ENCODE measurements around the gene PCNA.
"Not testable (repeated sequence)": the region's sequence is repeated elsewhere in the genome, so short reads cannot be mapped to it uniquely, and the experiment has no call there.

Gene PCNA

GRCh38 chr20:5140195-5140594 is 20.4 kb upstream of the PCNA start:
- DNase-seq: no peak

DNA sequence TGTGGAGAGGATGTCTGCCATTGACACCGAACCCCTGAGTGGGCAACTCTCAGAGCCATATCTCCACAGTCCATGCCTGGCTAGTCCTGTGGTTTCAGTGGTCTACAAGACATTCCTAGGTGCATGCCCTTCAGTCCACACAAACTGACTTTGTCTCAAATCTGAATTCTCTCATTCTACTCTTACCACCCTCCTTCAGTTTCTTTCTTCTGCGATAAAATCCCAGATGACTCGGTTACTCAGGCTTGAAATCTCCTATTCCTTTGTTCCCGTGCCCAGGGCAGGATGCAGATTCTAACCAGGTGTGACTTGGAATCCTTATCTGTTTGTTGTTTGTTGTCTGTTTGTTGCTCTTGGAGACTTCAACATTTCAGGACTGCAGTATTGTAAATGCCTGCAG is 16.3 kb upstream of the PCNA start:
- no peak for DNase-seq

- DNase-seq: no peak
These were observed 15.7 kb upstream of the PCNA start for GRCh38 chr20:5135363-5136012.

- DNase-seq: no peak
These were observed 14.2 kb upstream of the PCNA start for GRCh38 chr20:5133998-5134397.

DNA sequence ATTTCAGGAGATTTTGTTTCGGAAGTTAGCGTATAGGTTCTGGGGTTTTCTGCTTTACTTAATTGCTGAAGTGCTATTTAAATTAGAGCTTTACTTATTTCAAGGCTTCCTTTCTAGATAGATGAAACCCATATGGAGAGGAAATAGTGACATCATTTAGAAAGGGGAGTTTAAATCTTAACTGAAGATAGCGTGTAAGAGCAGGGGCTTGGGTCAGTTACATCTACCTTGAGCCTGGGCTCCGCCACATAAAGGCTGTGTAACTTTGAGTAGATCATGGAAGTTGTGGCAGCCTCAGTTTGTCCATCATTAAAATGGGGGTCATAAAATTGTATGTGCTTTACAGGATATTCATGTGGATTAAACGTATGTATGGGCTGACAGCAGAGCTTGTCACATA is 11.7 kb upstream of the PCNA start:
- no peak for DNase-seq

DNA sequence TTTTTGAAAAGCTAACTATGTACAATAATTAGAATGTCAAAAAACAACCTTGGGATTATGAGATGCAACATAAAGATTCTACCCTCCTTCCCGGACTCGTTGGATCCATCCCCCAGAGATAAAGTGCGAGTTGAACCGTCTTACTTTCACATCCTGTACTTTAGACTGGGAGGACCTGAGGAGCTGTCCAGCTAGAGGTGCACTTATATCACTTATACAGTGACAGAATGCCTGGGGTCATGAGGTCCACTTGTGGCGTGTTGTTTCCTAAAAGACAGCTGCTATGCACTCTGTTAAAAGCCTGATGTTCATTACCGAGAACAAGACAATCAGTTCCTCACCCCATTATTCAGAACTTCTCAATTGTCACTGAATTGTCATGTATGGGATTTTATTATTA is 9.1 kb upstream of the PCNA start:
- DNase-seq: no peak

DNA sequence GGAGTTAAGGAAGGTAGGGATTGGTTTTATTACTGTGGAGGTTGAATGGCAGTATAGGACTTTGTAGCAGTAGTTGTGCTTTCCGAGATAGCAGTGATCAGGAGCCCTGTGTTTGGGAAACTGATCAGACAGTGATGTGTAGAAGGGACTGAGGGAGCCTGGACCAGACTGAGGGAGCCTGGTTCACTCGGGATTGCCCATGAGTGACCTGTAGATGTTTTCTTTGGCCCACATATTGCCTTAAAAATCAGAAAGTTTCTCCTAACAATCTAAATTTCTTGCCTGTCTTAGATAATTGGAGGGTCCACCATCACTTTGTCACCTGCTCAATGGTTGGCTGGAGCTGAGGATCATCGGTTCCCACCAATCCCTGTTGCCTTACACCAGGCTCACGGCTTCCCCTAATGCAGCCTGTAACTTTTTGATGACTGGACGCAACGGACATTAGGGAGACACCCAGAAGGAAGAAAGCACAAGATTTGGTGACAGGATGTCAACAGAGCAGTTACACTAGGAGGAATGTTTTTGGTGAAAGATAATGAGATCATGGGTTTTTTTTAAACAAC is 8.2 kb upstream of the PCNA start:
- DNase-seq: no peak

DNA sequence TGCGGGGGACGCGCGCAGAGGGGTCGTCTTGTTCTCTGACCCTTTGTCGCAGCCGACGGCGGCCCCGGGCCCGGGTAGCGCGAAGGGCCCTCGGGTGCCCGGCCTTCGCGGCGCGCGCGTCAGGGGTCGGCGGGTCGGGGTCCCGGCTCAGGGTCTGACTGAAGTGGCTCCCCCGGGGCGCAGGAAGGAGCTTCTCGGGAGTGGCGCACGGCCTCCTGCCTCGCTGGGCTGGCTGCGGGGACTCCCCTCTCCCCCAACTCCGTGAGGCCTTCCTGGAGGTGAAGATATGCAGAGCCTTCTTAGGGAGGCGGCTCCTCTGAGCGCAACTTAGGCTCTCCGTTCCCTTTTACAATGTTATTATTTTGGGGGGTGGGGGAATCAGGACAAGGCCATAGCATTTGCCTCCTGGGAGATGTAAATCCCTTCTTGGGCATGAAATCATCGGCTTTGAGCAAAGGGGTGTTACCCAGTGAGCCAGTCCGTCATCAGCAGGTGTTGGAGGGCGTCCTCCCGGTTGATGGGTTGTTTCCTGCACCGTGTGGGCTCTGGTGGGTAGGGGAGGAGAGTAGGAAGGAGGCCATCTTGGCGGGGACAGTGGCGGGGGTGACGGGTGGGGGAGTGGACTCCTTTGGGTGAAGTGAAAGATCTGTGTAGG is 7.6 kb upstream of the PCNA start:
- DNase-seq: peak; percentile 62

DNA sequence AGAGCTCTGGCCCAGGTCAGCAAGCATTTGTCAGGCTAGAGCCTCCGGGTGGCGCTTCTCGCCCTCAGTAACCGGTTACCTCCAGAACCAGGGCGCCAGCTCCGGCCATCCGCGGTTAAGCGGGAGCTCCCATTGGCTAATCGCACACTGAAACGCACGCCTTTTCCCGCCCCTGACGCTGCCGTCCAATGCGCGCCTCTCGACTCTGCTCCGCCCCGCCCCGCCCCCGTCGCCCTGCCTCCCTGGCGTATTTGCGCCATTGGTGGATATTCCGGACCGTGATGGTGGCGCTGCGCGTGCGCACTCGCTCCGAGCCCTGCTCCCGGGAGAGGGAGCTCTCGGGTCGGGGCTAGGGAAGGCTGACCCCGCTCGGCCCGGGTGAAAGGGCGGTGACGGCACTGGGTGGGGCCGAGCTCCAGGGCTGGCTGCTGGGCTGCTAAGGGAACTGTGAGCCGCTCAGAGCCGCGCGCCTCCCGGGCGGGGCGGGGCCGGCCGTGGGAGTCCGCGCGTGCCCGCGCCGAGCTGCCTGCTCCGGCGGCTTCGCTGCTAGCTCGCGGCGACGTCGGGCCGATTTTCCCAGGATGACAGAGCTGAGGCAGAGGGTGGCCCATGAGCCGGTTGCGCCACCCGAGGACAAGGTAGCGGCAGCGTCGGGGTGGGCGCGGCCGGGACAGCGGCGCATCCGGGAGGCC is 6.9 kb upstream of the PCNA start, which contains the start of gene CDS2:
Gene CDS2, plus strand, starts transcription at position 497 of the 692 bp plus-strand sequence. Its CDS starts 85 bp downstream, at position 582.
- peak; percentile 100 for DNase-seq

GRCh38 chr20:5122873-5123260 is 3.1 kb upstream of the PCNA start:
- no peak for DNase-seq

- DNase-seq: no peak
These were observed 373 bp upstream of the PCNA start for GRCh38 chr20:5120185-5120476.

DNA sequence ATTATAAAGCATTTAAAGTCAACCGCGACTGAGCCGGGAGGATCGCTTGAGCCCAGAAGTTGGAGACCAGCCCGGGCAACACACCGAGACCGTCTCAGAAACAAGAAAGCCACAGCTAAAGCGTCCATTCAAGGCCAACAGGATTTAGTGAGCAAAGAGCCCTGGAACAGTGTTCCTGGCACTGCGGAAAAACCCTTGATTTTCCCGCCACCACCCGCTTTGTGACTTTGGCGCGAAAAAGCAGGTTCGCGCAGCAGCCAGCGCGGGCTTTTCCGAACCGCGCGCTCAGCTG is 669 bp downstream of the PCNA start:
- no peak for DNase-seq

- DNase-seq: no peak
These were observed 1.3 kb downstream of the PCNA start for GRCh38 chr20:5118220-5119142.

DNA sequence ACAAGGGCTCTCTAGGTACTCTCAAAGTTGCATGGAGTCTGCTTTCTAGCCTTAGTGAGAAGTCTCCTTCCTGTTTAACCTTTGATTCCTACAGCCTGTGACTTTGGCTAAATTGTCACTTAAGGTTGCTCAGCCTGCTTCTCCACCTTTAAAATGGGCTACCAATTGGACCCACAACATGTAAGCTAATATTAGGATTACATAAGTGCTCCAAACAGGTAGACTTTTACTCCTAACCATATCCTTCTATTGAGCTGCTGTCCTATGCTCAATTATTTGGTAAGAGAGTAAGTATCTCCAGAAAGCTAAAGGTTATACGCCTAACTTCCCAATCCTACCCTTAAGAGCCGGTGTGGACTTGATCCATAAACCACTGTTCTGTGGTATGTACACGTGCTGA is 2.9 kb downstream of the PCNA start:
- no peak for DNase-seq

DNA sequence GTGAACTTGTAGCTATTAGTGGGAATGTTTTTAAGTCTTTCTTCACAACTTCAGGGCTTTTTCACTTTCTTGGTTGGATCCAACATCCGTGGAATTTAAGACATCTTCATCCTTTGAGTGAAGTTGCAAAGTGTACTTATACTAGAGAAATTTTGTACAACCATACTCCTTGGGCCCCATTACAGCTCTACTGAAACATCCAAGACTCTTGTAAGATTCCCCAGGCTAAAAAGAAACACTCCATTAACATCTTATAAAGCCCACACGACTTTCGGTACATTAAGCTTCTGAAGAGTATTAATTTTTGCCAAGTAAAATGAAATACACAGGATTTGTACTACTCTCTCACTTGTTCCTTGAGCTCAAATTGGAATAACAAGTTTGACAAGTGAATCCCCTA is 5.4 kb downstream of the PCNA start:
- no peak for DNase-seq

- DNase-seq: no peak
These were observed 6.2 kb downstream of the PCNA start for GRCh38 chr20:5113615-5113986.

DNA sequence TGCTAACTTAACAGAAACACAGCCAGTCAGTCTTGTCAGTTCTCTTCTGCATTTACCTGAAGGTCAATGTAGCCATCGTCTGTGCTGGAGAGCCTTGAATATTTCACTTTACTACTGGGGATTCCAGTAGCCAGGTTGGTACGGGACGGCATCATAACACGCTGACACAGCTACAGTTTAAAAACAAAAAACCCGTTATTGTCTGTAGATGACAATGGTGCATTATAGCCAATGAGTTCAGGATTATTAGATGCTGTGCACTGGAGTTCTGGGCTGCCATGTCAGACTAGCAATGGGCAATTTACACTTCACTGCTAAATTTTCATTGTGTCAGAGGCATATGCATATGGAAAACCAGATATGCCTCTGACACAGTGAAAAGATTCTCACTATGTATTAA is 10.5 kb downstream of the PCNA start:
- DNase-seq: no peak

- no peak for DNase-seq
These were observed 15.3 kb downstream of the PCNA start for GRCh38 chr20:5104479-5104878.

DNA sequence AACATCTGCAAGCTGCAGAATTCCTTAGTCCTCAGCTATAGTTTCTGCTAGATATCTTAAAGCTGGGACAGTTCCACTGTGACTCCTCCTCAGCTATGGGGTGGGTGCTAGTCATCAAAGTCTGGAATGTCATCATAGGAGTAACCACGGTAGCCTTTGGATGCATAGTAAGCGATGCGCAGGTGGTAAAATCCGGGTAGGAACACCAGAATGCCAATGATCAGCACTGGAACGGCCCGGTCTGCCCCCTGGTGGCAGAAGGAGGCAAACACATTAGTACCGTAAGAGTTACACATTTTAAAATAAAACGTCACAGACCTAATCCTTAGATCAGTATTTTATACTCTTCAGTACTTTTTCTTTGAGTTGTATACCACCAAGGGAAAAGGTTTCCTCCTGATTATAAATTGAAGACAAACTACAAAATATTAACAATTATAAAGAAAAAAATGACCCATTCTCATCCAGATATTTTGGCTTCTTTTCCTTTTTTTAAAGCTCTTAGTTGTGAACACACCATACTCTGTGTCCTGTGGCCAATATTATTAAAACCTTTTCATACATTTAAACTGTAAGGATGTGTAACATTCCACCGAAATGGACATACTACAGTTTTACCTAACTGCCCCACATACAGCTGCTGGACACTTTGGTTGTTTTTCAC is 18.9 kb downstream of the PCNA start:
- DNase-seq: peak; percentile 76

DNA sequence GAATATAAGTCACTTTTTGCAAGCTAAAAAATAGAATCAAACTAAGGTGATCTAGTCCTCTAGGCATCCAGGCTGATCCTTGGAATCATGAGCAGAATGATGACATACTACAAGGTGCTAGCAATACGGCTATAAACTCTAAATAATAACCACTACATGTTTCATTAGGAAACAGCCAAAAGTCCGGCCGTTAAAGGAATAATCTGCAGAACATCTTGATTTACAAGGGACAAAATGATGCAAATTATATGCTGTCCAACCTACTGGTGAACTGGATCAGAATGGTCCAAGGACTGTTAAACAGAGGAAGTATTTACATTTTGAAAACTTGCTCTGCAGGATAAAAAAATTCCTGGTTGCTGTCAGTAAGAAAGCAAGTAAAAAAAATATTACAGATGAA is 19.8 kb downstream of the PCNA start:
- DNase-seq: not testable (repeated sequence)

DNA sequence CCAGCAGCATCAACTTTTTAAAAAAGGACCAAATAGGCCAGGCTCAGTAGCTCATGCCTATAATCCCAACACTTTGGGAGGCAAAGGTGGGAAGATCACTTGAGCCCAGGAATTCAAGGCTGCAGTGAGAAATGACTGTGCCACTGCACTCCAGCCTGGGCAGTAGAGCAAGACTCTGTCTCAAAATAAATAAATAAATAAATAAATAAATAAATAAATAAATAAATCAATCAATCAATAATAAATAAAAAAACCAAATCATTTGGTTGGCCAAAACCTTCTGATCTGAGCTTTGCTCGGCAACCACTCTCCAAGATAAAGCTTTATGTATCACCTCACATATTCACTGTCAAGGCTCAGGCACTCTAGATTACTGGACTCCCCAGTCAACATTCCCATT is 20.7 kb downstream of the PCNA start:
- not testable (repeated sequence) for DNase-seq

- DNase-seq: no peak
These were observed 23.3 kb downstream of the PCNA start for GRCh38 chr20:5096463-5096862.

GRCh38 chr20:5095931-5096330 is 23.8 kb downstream of the PCNA start:
- DNase-seq: no peak
